ENCODE results near the gene HBA1. TPM values are rescaled to one million over a fixed set of nuclear protein-coding genes. Genes with fewer than 3 reads are reported as not detected.
"Not testable (repeated sequence)": the region's sequence is repeated elsewhere in the genome, so short reads cannot be mapped to it uniquely, and the experiment has no call there.

Gene HBA1
- total RNA-seq = 1,000 to 10,000 TPM in 1 of 2 donors, 100 to 1,000 TPM in 1; 627 to 2,695 TPM
- 100 to 1,000 TPM in 1 of 2 donors, 10 to 100 TPM in 1; 38.1 to 273 TPM for polyA plus RNA-seq
- long read RNA-seq, donor 1, transcript HBA1-201 (3 exons, 577 nt) = major isoform, 736 of 851 reads
- long read RNA-seq, donor 1, transcript HBA1-202 (3 exons, 504 nt) = minor isoform, 5 of 851 reads
- long read RNA-seq, donor 1, transcript HBA1-204 (2 exons, 410 nt) = minor isoform, 25 of 851 reads
- long read RNA-seq, donor 1, transcript HBA1-203 (2 exons, 674 nt) = minor isoform, 85 of 851 reads
- long read RNA-seq, donor 1, partial matches to known transcripts = 0 of 851 reads
- long read RNA-seq, donor 1, other reads (novel, unspliced or antisense) = 0 of 851 reads
- long read RNA-seq, donor 2, transcript HBA1-201 (3 exons, 577 nt) = major isoform, 319 of 359 reads
- long read RNA-seq, donor 2, transcript HBA1-203 (2 exons, 674 nt) = minor isoform, 23 of 359 reads
- long read RNA-seq, donor 2, transcript HBA1-204 (2 exons, 410 nt) = minor isoform, 16 of 359 reads
- long read RNA-seq, donor 2, partial matches to known transcripts = 0 of 359 reads
- long read RNA-seq, donor 2, other reads (novel, unspliced or antisense) = 0 of 359 reads
- long read RNA-seq, donor 3, transcript HBA1-203 (2 exons, 674 nt) = minor isoform, 42 of 591 reads
- long read RNA-seq, donor 3, transcript HBA1-204 (2 exons, 410 nt) = minor isoform, 7 of 591 reads
- long read RNA-seq, donor 3, transcript HBA1-201 (3 exons, 577 nt) = major isoform, 540 of 591 reads
- long read RNA-seq, donor 3, partial matches to known transcripts = 0 of 591 reads
- long read RNA-seq, donor 3, other reads (novel, unspliced or antisense) = 0 of 591 reads
- long read RNA-seq, donor 4, transcript HBA1-203 (2 exons, 674 nt) = minor isoform, 170 of 1,966 reads
- long read RNA-seq, donor 4, transcript HBA1-204 (2 exons, 410 nt) = minor isoform, 64 of 1,966 reads
- long read RNA-seq, donor 4, transcript HBA1-201 (3 exons, 577 nt) = major isoform, 1,493 of 1,966 reads
- long read RNA-seq, donor 4, partial matches to known transcripts = 138 of 1,966 reads
- long read RNA-seq, donor 4, other reads (novel, unspliced or antisense) = 97 of 1,966 reads
- long read RNA-seq, donor 5, transcript HBA1-204 (2 exons, 410 nt) = minor isoform, 69 of 2,147 reads
- long read RNA-seq, donor 5, transcript HBA1-201 (3 exons, 577 nt) = major isoform, 1,701 of 2,147 reads
- long read RNA-seq, donor 5, transcript HBA1-203 (2 exons, 674 nt) = minor isoform, 145 of 2,147 reads
- long read RNA-seq, donor 5, partial matches to known transcripts = 175 of 2,147 reads
- long read RNA-seq, donor 5, other reads (novel, unspliced or antisense) = 54 of 2,147 reads

GRCh38 chr16:176477-177382 lies at the start of gene HBA1:
Gene HBA1, plus strand, starts transcription at chr16:176680. Its CDS starts 37 bp downstream, at chr16:176717.
- peaks cover 2 to 45% (median 42%) of the 10 kb centered on the region in 3 donors for H3K27me3 ChIP-seq (ENCODE audit: control insufficient read depth in 3 of 3, insufficient read depth in 3 of 3, low read length in 2 of 3)
- H3K4me3 ChIP-seq; H3K9me3 ChIP-seq (ENCODE audit: control insufficient read depth in 4 of 4, insufficient read depth in 3 of 4, low read length in 3 of 4); DNase-seq; H3K27ac ChIP-seq (ENCODE audit: low read depth in 1 of 2, low read length in 1 of 2); H3K9ac ChIP-seq (ENCODE audit: insufficient read depth in 1 of 2, low read length in 2 of 2); H3K36me3 ChIP-seq (ENCODE audit: control insufficient read depth in 4 of 4, insufficient read depth in 4 of 4, low read length in 4 of 4); ATAC-seq (ENCODE audit: insufficient read depth, low FRiP score): not testable (repeated sequence)
- H3K4me1 ChIP-seq (ENCODE audit: control insufficient read depth in 5 of 5, insufficient read depth in 5 of 5, low read length in 5 of 5) = peaks cover 0 to 14% (median 4%) of the 10 kb centered on the region in 5 donors
- 5% methylated on average over 26 to 36 of the region's 88 CpGs for WGBS, 2 donors

GRCh38 chr16:129075-129474 lies 47.4 kb upstream of the HBA1 start:
- Histone ChIP-seq H3K4me3 (no peak overlapping the region), H3K9ac (ENCODE audit: insufficient read depth in 1 of 2, low read length in 2 of 2) (no peak overlapping the region), H3K27me3 (ENCODE audit: control insufficient read depth in 3 of 3, insufficient read depth in 3 of 3, low read length in 2 of 3) (no peaks in the 10 kb centered on the region), H3K27ac (ENCODE audit: low read depth in 1 of 2, low read length in 1 of 2) (no peak overlapping the region), H3K4me1 (ENCODE audit: control insufficient read depth in 5 of 5, insufficient read depth in 5 of 5, low read length in 5 of 5) (no peaks in the 10 kb centered on the region), H3K36me3 (ENCODE audit: control insufficient read depth in 4 of 4, insufficient read depth in 4 of 4, low read length in 4 of 4) (peaks cover 0 to 4% (median 0%) of the 10 kb centered on the region in 4 donors), H3K9me3 (ENCODE audit: control insufficient read depth in 4 of 4, insufficient read depth in 3 of 4, low read length in 3 of 4) (no peaks in the 10 kb centered on the region)
- no peak for ATAC-seq (ENCODE audit: insufficient read depth, low FRiP score)
- WGBS, 2 donors = 91 to 92% methylated on average over 2 of the region's 2 CpGs
- no peak for DNase-seq
- TF ChIP-seq CTCF (IDR thresholded peaks at IDR 0.05; ENCODE audit: control extremely low read depth, extremely low read depth) = no peak

GRCh38 chr16:130533-131173 lies 45.8 kb upstream of the HBA1 start:
- no peak for DNase-seq
- TF ChIP-seq CTCF (IDR thresholded peaks at IDR 0.05; ENCODE audit: control extremely low read depth, extremely low read depth) = no peak
- Histone ChIP-seq H3K27me3 (ENCODE audit: control insufficient read depth in 3 of 3, insufficient read depth in 3 of 3, low read length in 2 of 3) (no peaks in the 10 kb centered on the region), H3K4me1 (ENCODE audit: control insufficient read depth in 5 of 5, insufficient read depth in 5 of 5, low read length in 5 of 5) (no peaks in the 10 kb centered on the region), H3K36me3 (ENCODE audit: control insufficient read depth in 4 of 4, insufficient read depth in 4 of 4, low read length in 4 of 4) (no peaks in the 10 kb centered on the region), H3K4me3 (no peak overlapping the region), H3K9ac (ENCODE audit: insufficient read depth in 1 of 2, low read length in 2 of 2) (no peak overlapping the region), H3K27ac (ENCODE audit: low read depth in 1 of 2, low read length in 1 of 2) (no peak overlapping the region), H3K9me3 (ENCODE audit: control insufficient read depth in 4 of 4, insufficient read depth in 3 of 4, low read length in 3 of 4) (no peaks in the 10 kb centered on the region)
- 94 to 97% methylated on average over 15 of the region's 15 CpGs for WGBS, 2 donors
- ATAC-seq (ENCODE audit: insufficient read depth, low FRiP score) = no peak

Measured in lung (tissue), 16 donors.